IMR-90 (cell line): Measurements from ENCODE around the gene MOCS1. TPM values are rescaled to one million over a fixed set of nuclear protein-coding genes. Genes with fewer than 3 reads are reported as not detected.

Experiments used
- ATAC-seq: fragments of 200-7000 bp; cut with Tn5 transposase; 2 replicates; pipeline ENCODE4 v1.9.1; 2020; ENCODE audit warnings: low read depth, mild to moderate bottlenecking, moderate library complexity
- BruUV-seq: library from RNA; stranded (reverse); fragments of 400-500 nt; replicated peaks from 2 replicates; lab custom pipeline; 2021; lab: Mats Ljungman, UMichigan
- CTCF ChIA-PET: fragments of 300-600 bp; formaldehyde crosslinking; extraction: SDS; loops from one replicate; lab custom pipeline; 2021; ENCODE audit warnings: antibody characterized with exemption; lab: Yijun Ruan, JAX
- POLR2A ChIA-PET: fragments of 300-600 bp; sonication (Branson Sonifier 250); formaldehyde crosslinking; loops from one replicate; lab custom pipeline; 2022; ENCODE audit warnings: antibody characterized with exemption; ENCODE audit not compliant: unreplicated experiment; lab: Charles Lee
- DNase-seq: peaks from one replicate; pipeline ENCODE4 v3.0.0; 2013
- H2AFZ ChIP-seq: replicated peaks from 2 replicates; pipeline ENCODE3; 2013; ENCODE audit warnings: low read length, mild to moderate bottlenecking; ENCODE audit not compliant: poor library complexity
- H2AK5ac ChIP-seq: 2 replicates; pipeline ENCODE4 v1.6.1; 2013; ENCODE audit warnings: low read depth, low read length, inconsistent platforms
- H2AK9ac ChIP-seq: replicated peaks from 2 replicates; pipeline ENCODE3; 2013; ENCODE audit warnings: mild to moderate bottlenecking, low read depth, low read length, moderate library complexity; ENCODE audit not compliant: poor library complexity
- H2BK120ac ChIP-seq: 2 replicates; pipeline ENCODE4 v1.6.1; 2013; ENCODE audit warnings: low read depth, low read length, inconsistent platforms
- H2BK15ac ChIP-seq: 3 replicates; pipeline ENCODE4 v1.6.1; 2013; ENCODE audit warnings: low read depth, low read length, inconsistent platforms
- H2BK20ac ChIP-seq: 2 replicates; pipeline ENCODE4 v1.6.1; 2013; ENCODE audit warnings: low read depth, mild to moderate bottlenecking, inconsistent platforms, low read length, moderate library complexity
- H2BK5ac ChIP-seq: 2 replicates; pipeline ENCODE4 v1.6.1; 2013; ENCODE audit warnings: mild to moderate bottlenecking, low read depth, low read length, inconsistent platforms; ENCODE audit not compliant: poor library complexity, severe bottlenecking
- H3K14ac ChIP-seq: replicated peaks from 2 replicates; pipeline ENCODE4 v1.6.1; 2013; ENCODE audit warnings: low read depth, low read length, inconsistent platforms
- H3K18ac ChIP-seq: 2 replicates; pipeline ENCODE4 v1.6.1; 2013; ENCODE audit warnings: low read depth, low read length, control low read depth
- H3K23ac ChIP-seq: 2 replicates; pipeline ENCODE4 v1.6.1; 2013; ENCODE audit warnings: low read depth, low read length, inconsistent platforms
- H3K27ac ChIP-seq: 2 replicates; pipeline ENCODE4 v1.5.1; 2013; ENCODE audit warnings: mild to moderate bottlenecking, control low read depth, low read length; ENCODE audit not compliant: insufficient read depth
- H3K27me3 ChIP-seq: 2 replicates; pipeline ENCODE4 v1.6.1; 2013; ENCODE audit warnings: low read length; ENCODE audit not compliant: control insufficient read depth, insufficient read depth
- H3K36me3 ChIP-seq: 2 replicates; pipeline ENCODE4 v1.6.1; 2013; ENCODE audit warnings: low read length, mixed read lengths; ENCODE audit not compliant: control insufficient read depth, insufficient read depth
- H3K4ac ChIP-seq: 2 replicates; pipeline ENCODE4 v1.6.1; 2013; ENCODE audit warnings: low read depth, low read length, inconsistent platforms
- H3K4me1 ChIP-seq: 2 replicates; pipeline ENCODE4 v1.6.1; 2013; ENCODE audit warnings: low read length, mixed read lengths; ENCODE audit not compliant: control insufficient read depth, insufficient read depth
- H3K4me2 ChIP-seq: 2 replicates; pipeline ENCODE4 v1.6.1; 2013; ENCODE audit warnings: low read depth, mild to moderate bottlenecking, control low read depth, low read length, moderate library complexity
- H3K4me3 ChIP-seq: 2 replicates; pipeline ENCODE4 v1.5.1; 2013; ENCODE audit warnings: low read depth, mild to moderate bottlenecking, control low read depth, low read length, moderate library complexity; ENCODE audit not compliant: insufficient read depth
- H3K56ac ChIP-seq: 2 replicates; pipeline ENCODE4 v1.6.1; 2013; ENCODE audit warnings: low read length, inconsistent platforms; ENCODE audit not compliant: insufficient read depth; ENCODE audit errors: extremely low read depth
- H3K79me1 ChIP-seq, 2 experiments: 2 replicates each; pipeline ENCODE4 v1.6.1; 2013; ENCODE audit warnings: low read length in 2 of 2, inconsistent platforms in 1 of 2, low read depth in 1 of 2
- H3K9ac ChIP-seq: 2 replicates; pipeline ENCODE4 v1.6.1; 2013; ENCODE audit warnings: low read depth, low read length, control low read depth
- H3K9me1 ChIP-seq: 2 replicates; pipeline ENCODE4 v1.6.1; 2013; ENCODE audit warnings: low read length, inconsistent platforms; ENCODE audit not compliant: insufficient read depth
- H3K9me3 ChIP-seq: 2 replicates; pipeline ENCODE4 v1.6.1; 2013; ENCODE audit warnings: low read length; ENCODE audit not compliant: control insufficient read depth, insufficient read depth
- H4K20me1 ChIP-seq: 2 replicates; pipeline ENCODE4 v1.6.1; 2013; ENCODE audit warnings: low read length, inconsistent platforms; ENCODE audit not compliant: insufficient read depth
- H4K5ac ChIP-seq: 2 replicates; pipeline ENCODE4 v1.6.1; 2013; ENCODE audit warnings: mild to moderate bottlenecking, low read depth, low read length, control low read depth
- H4K8ac ChIP-seq, 2 experiments: 2 replicates each; pipeline ENCODE4 v1.6.1; 2013; ENCODE audit warnings: low read depth in 2 of 2, low read length in 2 of 2, control low read depth in 1 of 2, inconsistent platforms in 1 of 2
- H4K91ac ChIP-seq: 2 replicates; pipeline ENCODE4 v1.6.1; 2013; ENCODE audit warnings: low read depth, low read length, inconsistent platforms; ENCODE audit not compliant: insufficient read depth
- BHLHE40 ChIP-seq: fragments of 150-350 bp; IDR thresholded peaks from 2 replicates; pipeline ENCODE4 v1.6.1; 2016; ENCODE audit warnings: mild to moderate bottlenecking, low read depth, low read length
- CEBPB ChIP-seq: IDR thresholded peaks from 2 replicates; pipeline ENCODE4 v1.6.1; 2012; ENCODE audit warnings: low read depth, low read length, improper control_type of control experiment
- CTCF ChIP-seq: conservative IDR thresholded peaks from 2 replicates; pipeline ENCODE4 v1.5.1; 2012; ENCODE audit warnings: mild to moderate bottlenecking, low read depth, low read length, improper control_type of control experiment
- ELK1 ChIP-seq: fragments of 150-350 bp; IDR thresholded peaks from 2 replicates; pipeline ENCODE4 v1.6.1; 2016; ENCODE audit warnings: low read depth, mild to moderate bottlenecking, low read length, moderate library complexity, borderline replicate concordance
- FOS ChIP-seq: fragments of 150-350 bp; IDR thresholded peaks from 2 replicates; pipeline ENCODE4 v1.6.1; 2016; ENCODE audit warnings: low read depth, low read length
- MAFK ChIP-seq: IDR thresholded peaks from 2 replicates; pipeline ENCODE4 v1.6.1; 2012; ENCODE audit warnings: low read depth, low read length, improper control_type of control experiment
- NFE2L2 ChIP-seq: fragments of 150-350 bp; IDR thresholded peaks from 2 replicates; pipeline ENCODE4 v1.6.1; 2016; ENCODE audit warnings: low read depth, mild to moderate bottlenecking, low read length
- POLR2A ChIP-seq: IDR thresholded peaks from 2 replicates; pipeline ENCODE4 v1.6.1; 2012; ENCODE audit warnings: mild to moderate bottlenecking, low read depth, low read length
- RAD21 ChIP-seq: IDR thresholded peaks from 2 replicates; pipeline ENCODE4 v1.6.1; 2012; ENCODE audit warnings: low read length, improper control_type of control experiment
- RCOR1 ChIP-seq: IDR thresholded peaks from 2 replicates; pipeline ENCODE4 v1.6.1; 2012; ENCODE audit warnings: mild to moderate bottlenecking, low read length, improper control_type of control experiment; ENCODE audit not compliant: insufficient replicate concordance
- SMC3 ChIP-seq: fragments of 150-350 bp; IDR thresholded peaks from 2 replicates; pipeline ENCODE4 v1.6.1; 2016; ENCODE audit warnings: low read depth, mild to moderate bottlenecking, antibody characterized with exemption, low read length, moderate library complexity
- WGBS, 2 experiments: methylation state at CpG; one replicate each; pipeline versions ENCODE4 v1.1.5 to v1.1.7; 2013; ENCODE audit warnings: missing lambda C conversion rate in 2 of 2; ENCODE audit not compliant: insufficient read length in 1 of 2; ENCODE audit errors: extremely low coverage in 2 of 2; 5-methylcytosine and 5-hydroxymethylcytosine counted together
- dilution Hi-C: fragments of 300-500 bp; cut with HindIII; formaldehyde crosslinking; loops from one replicate; pipeline ENCODE4 v1.14.3; 2018; ENCODE audit warnings: low sequenced_read_pairs; ENCODE audit not compliant: unreplicated experiment
- in situ Hi-C: fragments of 300-500 bp; cut with MboI; formaldehyde crosslinking; loops from 3 replicates; pipeline ENCODE4 v1.14.3; 2019; ENCODE audit warnings: low sequenced_read_pairs, inconsistent platforms, mixed read lengths
- intact Hi-C: fragments of 100-400 bp; cut with micrococcal nuclease; formaldehyde crosslinking; loops from 2 replicates; pipeline ENCODE4 v1.10.0; 2022
- polyA plus RNA-seq, 3 experiments: library from polyadenylated mRNA; depleted of rRNA; stranded (reverse); fragments of >200 nt; gene quantifications; 2 replicates each; pipeline ENCODE4 v1.2.3, GENCODE V29; 2012; ENCODE audit warnings: low replicate concordance in 1 of 3
- total RNA-seq: library from RNA; depleted of rRNA; stranded (reverse); fragments of >200 nt; gene quantifications from 2 replicates; pipeline ENCODE4 v1.2.3, GENCODE V29; 2012

Gene MOCS1
- total and polyA plus RNA-seq, 2 of the 4 experiments (the other 2 are of a cell fraction): 5.5 to 9.5 TPM

GRCh38 chr6:39953076-39953618 is 18.9 kb upstream of the MOCS1 start:
- Histone ChIP-seq H3K14ac (no peak overlapping the region), H2AK5ac (no peak overlapping the region), H2BK20ac (no peak overlapping the region), H3K9me3 (no peaks in the 10 kb centered on the region), H3K56ac (no peak overlapping the region), H3K23ac (no peak overlapping the region; the same call in 1 of the 2 replicates), H2AK9ac (no peak overlapping the region), H4K5ac (no peak overlapping the region), H3K9me1 (no peaks in the 10 kb centered on the region), H3K4me3 (no peak overlapping the region), H3K4me1 (no peaks in the 10 kb centered on the region), H3K18ac (no peak overlapping the region), H3K4ac (no peak overlapping the region), H2BK120ac (no peak overlapping the region), H2AFZ (no peak overlapping the region), H4K8ac (no peak overlapping the region), H3K79me1 (no peaks in the 10 kb centered on the region), H3K27me3 (peaks cover 18% of the 10 kb centered on the region), H3K27ac (no peak overlapping the region), H2BK5ac (no peak overlapping the region), H3K9ac (no peak overlapping the region), H3K4me2 (no peak overlapping the region), H3K36me3 (no peaks in the 10 kb centered on the region), H4K91ac (no peak overlapping the region), H2BK15ac (no peak overlapping the region), H4K20me1 (no peaks in the 10 kb centered on the region)
- no TSS peak for BruUV-seq
- intact Hi-C loops (no loop called here), in situ Hi-C loops (no loop called here), dilution Hi-C loops (no loop called here)
- ChIA-PET POLR2A (no interaction called here), CTCF (no interaction called here)
- DNase-seq (no peak), ATAC-seq (no peak)
- TF ChIP-seq ELK1: no peak
- TF ChIP-seq BHLHE40: no peak
- no peak for TF ChIP-seq RAD21
- no peak for TF ChIP-seq CTCF
- no peak for TF ChIP-seq NFE2L2
- TF ChIP-seq SMC3: no peak
- TF ChIP-seq POLR2A: no peak
- no peak for TF ChIP-seq CEBPB
- no peak for TF ChIP-seq FOS
- no peak for TF ChIP-seq MAFK
- TF ChIP-seq RCOR1: no peak
- 0% methylated on average over 1 of the region's 2 CpGs; no CpG with 5 or more reads in 1 of the 2 experiments for WGBS, 2 experiments
